OCI-LY3 (cell line): Measurements from ENCODE around the gene FN3K.

Experiments used
- EZH2phosphoT487 ChIP-seq: fragments of 200-600 bp; shearing (Covaris generic); IDR thresholded peaks from 2 replicates; pipeline ENCODE4 v1.6.1; 2018; ENCODE audit warnings: antibody characterized with exemption, mixed run types, low read depth
- TF ChIP-seq, protein P1 (sequence below): fragments of 200-600, 300-600 bp; sonication (generic); IDR thresholded peaks from 2 replicates; pipeline ENCODE4 v1.5.1; 2014; ENCODE audit warnings: antibody characterized with exemption, low read length, low read depth

GRCh38 chr17:82692268-82692667 lies 43.1 kb upstream of the FN3K start:
- TF ChIP-seq, protein P1, sequence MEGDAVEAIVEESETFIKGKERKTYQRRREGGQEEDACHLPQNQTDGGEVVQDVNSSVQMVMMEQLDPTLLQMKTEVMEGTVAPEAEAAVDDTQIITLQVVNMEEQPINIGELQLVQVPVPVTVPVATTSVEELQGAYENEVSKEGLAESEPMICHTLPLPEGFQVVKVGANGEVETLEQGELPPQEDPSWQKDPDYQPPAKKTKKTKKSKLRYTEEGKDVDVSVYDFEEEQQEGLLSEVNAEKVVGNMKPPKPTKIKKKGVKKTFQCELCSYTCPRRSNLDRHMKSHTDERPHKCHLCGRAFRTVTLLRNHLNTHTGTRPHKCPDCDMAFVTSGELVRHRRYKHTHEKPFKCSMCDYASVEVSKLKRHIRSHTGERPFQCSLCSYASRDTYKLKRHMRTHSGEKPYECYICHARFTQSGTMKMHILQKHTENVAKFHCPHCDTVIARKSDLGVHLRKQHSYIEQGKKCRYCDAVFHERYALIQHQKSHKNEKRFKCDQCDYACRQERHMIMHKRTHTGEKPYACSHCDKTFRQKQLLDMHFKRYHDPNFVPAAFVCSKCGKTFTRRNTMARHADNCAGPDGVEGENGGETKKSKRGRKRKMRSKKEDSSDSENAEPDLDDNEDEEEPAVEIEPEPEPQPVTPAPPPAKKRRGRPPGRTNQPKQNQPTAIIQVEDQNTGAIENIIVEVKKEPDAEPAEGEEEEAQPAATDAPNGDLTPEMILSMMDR, result no peak
- no peak for TF ChIP-seq EZH2phosphoT487
